GM18507 (cell line): ENCODE results near the gene EPB41L2.
"Not testable (repeated sequence)": the region's sequence is repeated elsewhere in the genome, so short reads cannot be mapped to it uniquely, and the experiment has no call there.

Source experiments
- DNase-seq: peaks from one replicate; pipeline ENCODE4 v3.0.0; 2011; ENCODE audit warnings: low read depth; ENCODE audit not compliant: insufficient read length; ENCODE audit errors: extremely low spot score
- FAIRE-seq: peaks from 2 replicates; lab custom pipeline; 2011; peaks lifted over from hg19 to GRCh38; lab: Jason Lieb, UNC

The EPB41L2 gene

GRCh38 chr6:131008965-131009364 lies 54.1 kb downstream of the EPB41L2 start:
- not testable (repeated sequence) for FAIRE-seq, DNase-seq

- not testable (repeated sequence) for FAIRE-seq
Measured at GRCh38 chr6:131007964-131008363, 55.1 kb downstream of the EPB41L2 start.

GRCh38 chr6:131007286-131007685 lies 55.8 kb downstream of the EPB41L2 start:
- FAIRE-seq (no peak), DNase-seq (no peak)

More at GRCh38 chr6:131007964-131008363, 55.1 kb downstream of the EPB41L2 start:
- DNase-seq, result not testable (repeated sequence)

GRCh38 chr6:131005439-131006016 lies 57.5 kb downstream of the EPB41L2 start:
- FAIRE-seq (no peak), DNase-seq (no peak)

- no peak for FAIRE-seq
- DNase-seq, result no peak
Measured at GRCh38 chr6:131004936-131005335, 58.1 kb downstream of the EPB41L2 start.

- no peak for DNase-seq
- FAIRE-seq, result no peak
Measured at GRCh38 chr6:131004387-131004755, 58.7 kb downstream of the EPB41L2 start.

GRCh38 chr6:131003488-131004386 lies 59.3 kb downstream of the EPB41L2 start:
- no peak for FAIRE-seq
- no peak for DNase-seq

- FAIRE-seq (no peak), DNase-seq (no peak)
Measured at GRCh38 chr6:131002661-131002980, 60.4 kb downstream of the EPB41L2 start.

- DNase-seq, result no peak
- no peak for FAIRE-seq
Measured at GRCh38 chr6:131001945-131002660, 60.9 kb downstream of the EPB41L2 start.

GRCh38 chr6:131001111-131001736 lies 61.8 kb downstream of the EPB41L2 start:
- no peak for DNase-seq
- FAIRE-seq, result no peak

GRCh38 chr6:131000544-131000943 lies 62.5 kb downstream of the EPB41L2 start:
- no peak for DNase-seq
- no peak for FAIRE-seq

- DNase-seq (no peak), FAIRE-seq (no peak)
Measured at GRCh38 chr6:130997061-130997753, 65.8 kb downstream of the EPB41L2 start.

GRCh38 chr6:130996635-130997034 lies 66.4 kb downstream of the EPB41L2 start:
- DNase-seq, result no peak
- no peak for FAIRE-seq

GRCh38 chr6:130995783-130996447 lies 67.1 kb downstream of the EPB41L2 start:
- DNase-seq, result no peak
- no peak for FAIRE-seq

GRCh38 chr6:130994319-130995097 lies 68.5 kb downstream of the EPB41L2 start:
- DNase-seq, result no peak
- no peak for FAIRE-seq

- FAIRE-seq (no peak), DNase-seq (no peak)
Measured at GRCh38 chr6:130993292-130993765, 69.7 kb downstream of the EPB41L2 start.

- FAIRE-seq (no peak), DNase-seq (no peak)
Measured at GRCh38 chr6:130991422-130992137, 71.5 kb downstream of the EPB41L2 start.
